DND-41 (cell line): Measurements from ENCODE around the gene SLC2A2.

ENCODE experiments used
- CTCF ChIP-seq: IDR thresholded peaks from 2 replicates; pipeline ENCODE4 v1.5.1; 2012; ENCODE audit warnings: borderline replicate concordance, low read length, moderate library complexity, mild to moderate bottlenecking; ENCODE audit not compliant: poor library complexity, severe bottlenecking; ENCODE audit errors: extremely low read depth
- EZH2 ChIP-seq: IDR thresholded peaks from 3 replicates; pipeline ENCODE4 v1.6.1; 2012; ENCODE audit warnings: borderline replicate concordance, low read depth, mild to moderate bottlenecking, moderate library complexity, low read length, inconsistent platforms; ENCODE audit not compliant: severe bottlenecking

GRCh38 chr3:171046760-171047159 is 20.2 kb upstream of the SLC2A2 start:
- TF ChIP-seq CTCF: no peak
- TF ChIP-seq EZH2: no peak
